Mesothelial cell of epicardium (in vitro differentiated cells): ENCODE data around the gene RBM26. TPM values are rescaled to one million over a fixed set of nuclear protein-coding genes. Genes with fewer than 3 reads are reported as not detected.

Experiments
- DNase-seq, 2 experiments: peaks; one replicate each; pipeline ENCODE4 v3.0.0; 2021; ENCODE audit warnings: low spot score in 2 of 2; ENCODE audit not compliant: unreplicated experiment in 2 of 2
- H3K27ac Mint-ChIP-seq: 2 replicates; pipeline ENCODE4 v1.8.0; 2021; ENCODE audit warnings: mixed read lengths
- H3K27me3 Mint-ChIP-seq: 2 replicates; pipeline ENCODE4 v1.8.0; 2021; ENCODE audit warnings: low read depth, mixed read lengths
- H3K36me3 Mint-ChIP-seq: 2 replicates; pipeline ENCODE4 v1.8.0; 2021; ENCODE audit warnings: mixed read lengths
- H3K4me1 Mint-ChIP-seq: 2 replicates; pipeline ENCODE4 v1.8.0; 2021; ENCODE audit warnings: mixed read lengths
- H3K4me3 Mint-ChIP-seq: 2 replicates; pipeline ENCODE4 v1.8.0; 2021; ENCODE audit warnings: mild to moderate bottlenecking, moderate library complexity, mixed read lengths
- H3K9me3 Mint-ChIP-seq: 2 replicates; pipeline ENCODE4 v1.8.0; 2021; ENCODE audit warnings: mixed read lengths
- total RNA-seq: library from RNA; stranded (reverse); gene quantifications from 3 replicates; pipeline ENCODE4 v1.2.1, GENCODE V29; 2021
- TF ChIP-seq, protein P1 (sequence below): fragments of 200-600 bp; sonication (generic); IDR thresholded peaks from one replicate; pipeline ENCODE4 v1.5.0; 2021; ENCODE audit warnings: antibody characterized with exemption; ENCODE audit not compliant: unreplicated experiment

Gene RBM26
- total RNA-seq, 1 donor from 2014 or later = 87.3 TPM

DNA sequence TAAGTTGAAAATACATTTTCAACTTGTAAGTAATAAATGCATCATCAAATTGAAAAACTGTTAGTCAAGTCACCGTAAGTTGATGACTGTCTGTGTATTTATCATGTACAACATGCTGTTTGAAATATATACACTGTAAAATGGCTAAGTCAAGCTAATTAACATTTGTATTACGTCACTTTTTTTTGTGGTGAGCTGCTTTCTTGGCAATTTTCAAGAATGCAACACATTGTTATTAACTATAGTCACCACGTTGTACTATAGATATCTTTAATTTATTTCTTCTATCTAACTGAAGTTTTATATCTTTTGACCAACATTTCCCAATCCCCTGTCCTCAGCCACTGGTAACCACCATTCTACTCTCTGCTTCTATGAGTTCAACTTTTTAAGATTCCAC is 57.0 kb downstream of the RBM26 start:
- no peak overlapping the region for H3K27ac Mint-ChIP-seq
- no peak for DNase-seq
- TF ChIP-seq, protein P1, sequence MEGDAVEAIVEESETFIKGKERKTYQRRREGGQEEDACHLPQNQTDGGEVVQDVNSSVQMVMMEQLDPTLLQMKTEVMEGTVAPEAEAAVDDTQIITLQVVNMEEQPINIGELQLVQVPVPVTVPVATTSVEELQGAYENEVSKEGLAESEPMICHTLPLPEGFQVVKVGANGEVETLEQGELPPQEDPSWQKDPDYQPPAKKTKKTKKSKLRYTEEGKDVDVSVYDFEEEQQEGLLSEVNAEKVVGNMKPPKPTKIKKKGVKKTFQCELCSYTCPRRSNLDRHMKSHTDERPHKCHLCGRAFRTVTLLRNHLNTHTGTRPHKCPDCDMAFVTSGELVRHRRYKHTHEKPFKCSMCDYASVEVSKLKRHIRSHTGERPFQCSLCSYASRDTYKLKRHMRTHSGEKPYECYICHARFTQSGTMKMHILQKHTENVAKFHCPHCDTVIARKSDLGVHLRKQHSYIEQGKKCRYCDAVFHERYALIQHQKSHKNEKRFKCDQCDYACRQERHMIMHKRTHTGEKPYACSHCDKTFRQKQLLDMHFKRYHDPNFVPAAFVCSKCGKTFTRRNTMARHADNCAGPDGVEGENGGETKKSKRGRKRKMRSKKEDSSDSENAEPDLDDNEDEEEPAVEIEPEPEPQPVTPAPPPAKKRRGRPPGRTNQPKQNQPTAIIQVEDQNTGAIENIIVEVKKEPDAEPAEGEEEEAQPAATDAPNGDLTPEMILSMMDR = no peak
- H3K9me3 Mint-ChIP-seq = no peaks in the 10 kb centered on the region
- no peaks in the 10 kb centered on the region for H3K4me1 Mint-ChIP-seq
- H3K4me3 Mint-ChIP-seq = no peak overlapping the region
- peaks cover 17% of the 10 kb centered on the region for H3K36me3 Mint-ChIP-seq
- no peaks in the 10 kb centered on the region for H3K27me3 Mint-ChIP-seq

DNA sequence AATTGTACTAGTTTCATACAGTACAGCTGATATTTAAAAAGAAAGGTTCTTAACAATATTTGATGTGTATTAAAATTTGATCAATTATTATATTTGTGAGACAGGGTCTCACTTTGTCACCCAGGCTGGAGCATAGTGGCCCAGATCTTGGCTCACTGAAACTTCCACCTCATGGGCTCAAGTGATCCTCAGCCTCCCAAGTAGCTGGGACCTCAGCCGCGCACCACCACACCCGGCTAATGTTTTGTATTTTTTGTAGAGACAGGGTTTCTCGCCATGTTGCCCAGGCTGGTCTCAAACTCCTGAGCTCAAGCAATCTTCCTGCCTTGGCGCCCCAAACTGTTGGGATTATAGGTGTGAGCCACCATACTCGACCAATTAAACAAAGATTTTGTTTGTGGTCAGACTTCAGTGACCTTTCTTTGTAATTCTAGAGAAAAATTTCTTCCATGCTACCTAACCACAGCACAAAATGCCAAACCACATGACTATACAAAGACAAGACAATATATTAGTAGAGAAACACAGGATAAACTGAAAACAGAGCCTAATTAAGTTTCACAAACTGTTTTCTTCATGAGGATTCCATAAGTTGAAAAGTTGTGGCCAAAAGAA is 59.6 kb downstream of the RBM26 start:
- Mint-ChIP-seq H3K4me1 (no peaks in the 10 kb centered on the region), H3K4me3 (no peak overlapping the region), H3K9me3 (no peaks in the 10 kb centered on the region), H3K27ac (no peak overlapping the region), H3K27me3 (no peaks in the 10 kb centered on the region), H3K36me3 (peaks cover 17% of the 10 kb centered on the region)
- TF ChIP-seq, protein P1 = no peak
- DNase-seq = no peak

DNA sequence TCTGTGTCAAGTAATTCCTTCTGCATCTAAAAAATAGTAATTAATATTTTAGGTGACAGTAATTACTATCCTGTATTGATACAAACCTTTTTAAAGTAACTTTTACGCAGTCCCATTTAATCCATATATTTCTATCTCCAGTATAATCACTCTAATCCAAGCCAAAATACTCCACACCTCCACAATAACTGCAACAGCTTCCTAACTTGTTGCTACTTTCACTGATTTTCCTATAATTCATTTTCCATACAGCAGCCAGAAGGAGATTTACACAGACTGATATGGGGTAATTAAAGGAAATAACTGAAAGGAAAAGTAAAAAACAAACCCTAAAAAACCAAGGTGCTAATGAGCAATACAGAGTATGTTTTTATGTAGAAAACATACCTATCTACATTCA is 64.9 kb downstream of the RBM26 start:
- Mint-ChIP-seq H3K27me3 (no peaks in the 10 kb centered on the region), H3K9me3 (no peaks in the 10 kb centered on the region), H3K27ac (no peak overlapping the region), H3K4me3 (no peak overlapping the region), H3K36me3 (peaks cover 41% of the 10 kb centered on the region), H3K4me1 (no peaks in the 10 kb centered on the region)
- no peak for DNase-seq
- TF ChIP-seq, protein P1 = no peak

DNA sequence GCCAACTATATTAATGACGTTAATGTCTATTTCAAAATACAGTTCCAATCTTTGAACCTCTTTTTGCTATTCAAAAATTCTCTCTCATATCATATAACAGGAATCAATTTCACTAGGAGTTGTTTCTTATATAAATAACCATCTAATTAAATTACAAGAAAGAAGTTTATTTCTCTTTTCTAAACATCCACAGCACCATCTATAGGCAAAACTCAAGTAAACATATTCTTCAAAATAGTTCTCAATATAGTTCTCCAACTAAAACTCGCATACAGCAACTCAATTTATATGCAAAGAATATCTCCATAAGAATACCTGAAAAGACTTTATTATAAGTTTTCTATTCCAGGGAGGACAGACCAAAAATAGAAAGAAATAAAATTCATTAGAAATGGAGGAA is 65.6 kb downstream of the RBM26 start:
- Mint-ChIP-seq H3K27me3 (no peaks in the 10 kb centered on the region), H3K36me3 (peaks cover 47% of the 10 kb centered on the region), H3K27ac (no peak overlapping the region), H3K9me3 (no peaks in the 10 kb centered on the region), H3K4me3 (no peak overlapping the region), H3K4me1 (no peaks in the 10 kb centered on the region)
- TF ChIP-seq, protein P1 = no peak
- no peak for DNase-seq

DNA sequence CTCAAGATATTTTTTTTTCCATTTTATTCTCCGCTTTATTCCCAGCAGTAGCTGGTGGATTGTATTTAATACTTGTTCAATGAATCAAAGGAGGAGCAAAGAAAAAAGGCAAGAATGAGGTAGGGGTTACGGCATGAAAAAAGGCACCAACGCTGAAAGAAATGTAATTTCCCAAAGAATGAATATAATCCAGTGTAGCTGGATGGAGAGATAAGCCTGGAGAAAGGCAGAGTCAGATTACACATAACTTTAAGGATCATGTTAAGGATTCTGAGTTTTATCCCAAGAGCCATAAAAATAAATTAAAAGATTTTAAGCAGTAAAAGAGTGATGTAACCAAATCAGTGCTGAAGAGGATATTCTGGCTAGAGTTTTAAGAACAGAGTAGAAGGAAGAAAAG is 67.7 kb downstream of the RBM26 start:
- no peak overlapping the region for H3K4me3 Mint-ChIP-seq

More for the DNA sequence above, 67.7 kb downstream of the RBM26 start:
- TF ChIP-seq, protein P1 = no peak
- no peak for DNase-seq
- Mint-ChIP-seq H3K27ac (no peak overlapping the region), H3K27me3 (no peaks in the 10 kb centered on the region), H3K36me3 (peaks cover 56% of the 10 kb centered on the region), H3K4me1 (no peaks in the 10 kb centered on the region), H3K9me3 (no peaks in the 10 kb centered on the region)
